GM12878 (cell line): ENCODE data around the gene CCDC27. TPM values are rescaled to one million over a fixed set of nuclear protein-coding genes. Genes with fewer than 3 reads are reported as not detected.

Source experiments
- ATAC-seq: fragments of 200-7000 bp; cut with Tn5 transposase; 3 replicates; pipeline ENCODE4 v1.9.1; 2020; ENCODE audit warnings: mild to moderate bottlenecking, moderate library complexity
- BruUV-seq: library from RNA; stranded (reverse); fragments of 400-500 nt; replicated peaks from 2 replicates; lab custom pipeline; 2021; lab: Mats Ljungman, UMichigan
- CTCF ChIA-PET: fragments of 300-600 bp; sonication (Branson Sonifier 250); formaldehyde crosslinking; extraction: SDS; loops from one replicate; lab custom pipeline; 2021; ENCODE audit warnings: inconsistent platforms; lab: Yijun Ruan, JAX
- POLR2A ChIA-PET: fragments of 350-600 bp; formaldehyde crosslinking; extraction: SDS; loops from one replicate; lab custom pipeline; 2021; ENCODE audit warnings: inconsistent platforms; lab: Charles Lee
- RAD21 ChIA-PET: fragments of 300-600 bp; sonication (Branson Sonifier 250); formaldehyde crosslinking; loops from one replicate; lab custom pipeline; 2023; ENCODE audit warnings: antibody characterized with exemption; ENCODE audit not compliant: unreplicated experiment; lab: Charles Lee
- SMC1A ChIA-PET: fragments of 300-600 bp; sonication (Branson Sonifier 250); formaldehyde crosslinking; loops from one replicate; lab custom pipeline; 2023; ENCODE audit not compliant: unreplicated experiment, uncharacterized antibody; lab: Charles Lee
- DNase-seq: peaks from one replicate; pipeline ENCODE4 v3.0.0-alpha.2; 2011; ENCODE audit warnings: low read depth, low spot score
- FAIRE-seq: peaks from 3 replicates; lab custom pipeline; 2011; peaks lifted over from hg19 to GRCh38; lab: Jason Lieb, UNC
- H2AFZ ChIP-seq: 2 replicates; pipeline ENCODE4 v1.6.0; 2011; ENCODE audit warnings: low read depth, low read length, control low read depth; ENCODE audit not compliant: control insufficient read depth
- H3K27ac ChIP-seq: 2 replicates; pipeline ENCODE4 v1.5.1; 2011; ENCODE audit warnings: control low read depth; ENCODE audit not compliant: control insufficient read depth, insufficient read depth
- H3K27me3 ChIP-seq, 2 experiments: replicated peaks in 1 of 2; 2 replicates each; pipeline versions ENCODE4 v1.6.0 to v1.6.1; 2011; ENCODE audit warnings: low read length in 1 of 2; ENCODE audit not compliant: control insufficient read depth in 2 of 2, insufficient read depth in 2 of 2
- H3K36me3 ChIP-seq, 2 experiments: 2 replicates each; pipeline ENCODE4 v1.5.1; 2011; ENCODE audit warnings: low read length in 1 of 2; ENCODE audit not compliant: control insufficient read depth in 2 of 2, insufficient read depth in 2 of 2
- H3K4me1 ChIP-seq: 2 replicates; pipeline ENCODE4 v1.6.1; 2011; ENCODE audit warnings: mild to moderate bottlenecking, low read length, moderate library complexity, mixed read lengths; ENCODE audit not compliant: control insufficient read depth, insufficient read depth
- H3K4me2 ChIP-seq: 2 replicates; pipeline ENCODE4 v1.6.0; 2011; ENCODE audit warnings: control low read depth; ENCODE audit not compliant: control insufficient read depth, insufficient read depth
- H3K4me3 ChIP-seq: fragments of 200-600 bp; sonication (generic); 2 replicates; pipeline ENCODE4 v1.5.1; 2016
- H3K79me2 ChIP-seq: 2 replicates; pipeline ENCODE4 v1.6.0; 2011; ENCODE audit warnings: low read length; ENCODE audit not compliant: control insufficient read depth, insufficient read depth
- H3K9ac ChIP-seq: 2 replicates; pipeline ENCODE4 v1.8.0; 2011; ENCODE audit warnings: low read length, control low read depth, mixed read lengths; ENCODE audit not compliant: control insufficient read depth, insufficient read depth
- H3K9me3 ChIP-seq: replicated peaks from 3 replicates; pipeline ENCODE4 v1.5.1; 2011; ENCODE audit warnings: mild to moderate bottlenecking, low read length; ENCODE audit not compliant: control insufficient read depth, insufficient read depth
- H4K20me1 ChIP-seq: 2 replicates; pipeline ENCODE4 v1.6.0; 2011; ENCODE audit not compliant: control insufficient read depth, insufficient read depth
- BCL3 ChIP-seq: IDR thresholded peaks from 2 replicates; pipeline ENCODE4 v1.6.1; 2011; ENCODE audit warnings: borderline replicate concordance, low read depth, mild to moderate bottlenecking, moderate library complexity, low read length; ENCODE audit not compliant: insufficient read depth, poor library complexity, severe bottlenecking
- BCLAF1 ChIP-seq: fragments of 450-650 bp; IDR thresholded peaks from 2 replicates; pipeline ENCODE4 v1.6.1; 2017; ENCODE audit warnings: antibody characterized with exemption, mild to moderate bottlenecking, moderate library complexity
- CEBPB ChIP-seq, 2 experiments: fragments of 150-350 bp in 1 of 2; IDR thresholded peaks; 2 replicates each; pipeline ENCODE4 v1.6.1; 2012 to 2014; ENCODE audit warnings: low read depth in 2 of 2, low read length in 2 of 2, borderline replicate concordance in 1 of 2, inconsistent platforms in 1 of 2
- CHD1 ChIP-seq: IDR thresholded peaks from 2 replicates; pipeline ENCODE4 v1.6.1; 2012; ENCODE audit warnings: low read depth, low read length, improper control_type of control experiment
- FOXM1 ChIP-seq: IDR thresholded peaks from 2 replicates; pipeline ENCODE4 v1.6.1; 2012; ENCODE audit warnings: low read depth, mild to moderate bottlenecking, inconsistent platforms, low read length, moderate library complexity
- GATAD2B ChIP-seq: fragments of 450-650 bp; conservative IDR thresholded peaks from 2 replicates; pipeline ENCODE4 v1.6.1; 2017; ENCODE audit warnings: low read depth, mild to moderate bottlenecking, moderate library complexity
- HCFC1 ChIP-seq: fragments of 150-350 bp; IDR thresholded peaks from 2 replicates; pipeline ENCODE4 v1.6.1; 2014; ENCODE audit warnings: low read length
- IKZF1 ChIP-seq: fragments of 450-650 bp; conservative IDR thresholded peaks from 2 replicates; pipeline ENCODE4 v1.6.1; 2017; ENCODE audit warnings: antibody characterized with exemption, mild to moderate bottlenecking
- KAT2A ChIP-seq: conservative IDR thresholded peaks from 2 replicates; pipeline ENCODE4 v1.6.1; 2011; ENCODE audit warnings: low read depth, low read length; ENCODE audit not compliant: control insufficient read depth
- PAX8 ChIP-seq: fragments of 450-650 bp; IDR thresholded peaks from 2 replicates; pipeline ENCODE4 v1.6.1; 2017; ENCODE audit warnings: mild to moderate bottlenecking, moderate library complexity
- PML ChIP-seq: IDR thresholded peaks from 2 replicates; pipeline ENCODE4 v1.6.1; 2012; ENCODE audit warnings: low read length, inconsistent platforms
- RELB ChIP-seq: fragments of 450-650 bp; IDR thresholded peaks from 2 replicates; pipeline ENCODE4 v1.6.1; 2017; ENCODE audit warnings: low read depth, mild to moderate bottlenecking, moderate library complexity
- SP1 ChIP-seq: IDR thresholded peaks from one replicate; pipeline ENCODE4 v1.6.1; 2011; ENCODE audit warnings: low read depth, low read length
- STAT3 ChIP-seq: IDR thresholded peaks from 2 replicates; pipeline ENCODE4 v1.6.1; 2011; ENCODE audit warnings: low read depth, low read length, improper control_type of control experiment
- ZNF274 ChIP-seq: IDR thresholded peaks from one replicate; pipeline ENCODE4 v1.8.0; 2011; ENCODE audit not compliant: insufficient read length, insufficient read depth
- WGBS: methylation state at CpG from one replicate; pipeline ENCODE4 v1.1.6; 2016; ENCODE audit warnings: low lambda C conversion rate; ENCODE audit not compliant: insufficient replicate concordance, insufficient coverage; ENCODE audit errors: missing lambda C conversion rate; 5-methylcytosine and 5-hydroxymethylcytosine counted together
- in situ Hi-C: fragments of 300-500 bp; cut with MboI; formaldehyde crosslinking; loops from 9 replicates; pipeline ENCODE4 v1.14.3; 2018; ENCODE audit warnings: mixed read lengths
- intact Hi-C: fragments of 100-400 bp; cut with micrococcal nuclease; formaldehyde crosslinking; loops from one replicate; pipeline ENCODE4 v1.14.2; 2022; ENCODE audit not compliant: unreplicated experiment
- polyA plus RNA-seq, 11 experiments: library from polyadenylated mRNA; depleted of rRNA in 4 of 11; unstranded in 6 of 11; stranded (reverse) in 5 of 11; fragments of >200 nt; fragmentation: Nextera tagmentation in 4 of 11; fragmentation: Illumina TruSeq in 1 of 11; extraction: Ambion mirVana in 4 of 11; extraction: Trizol in 1 of 11; gene quantifications; 1 replicate in 1 of 11; 2 replicates in 10 of 11; pipeline versions ENCODE4 v1.2.1 to v1.2.3, GENCODE V29; 2011 to 2016; ENCODE audit warnings: inconsistent platforms in 2 of 11, missing spikeins in 2 of 11, low read depth in 1 of 11
- total RNA-seq, 4 experiments: library from RNA; depleted of rRNA in 3 of 4; stranded (reverse); fragments of >200 nt in 3 of 4; fragmentation: Illumina TruSeq in 1 of 4; extraction: Trizol in 1 of 4; gene quantifications; 2 replicates each; pipeline versions ENCODE4 v1.2.1 to v1.2.3, GENCODE V29; 2013 to 2021

CCDC27 gene
- total and polyA plus RNA-seq, 10 of the 15 experiments (the other 5 are each of a cell fraction or from before 2014, with no cell fraction given): 0.05 TPM; not detected in 9

- ChIA-PET RAD21 (no interaction called here), SMC1A (no interaction called here), POLR2A (no interaction called here), CTCF (no interaction called here)
- BruUV-seq: no TSS peak
- no peak overlapping the region for H3K9ac ChIP-seq
- no peaks in the 10 kb centered on the region for H3K36me3 ChIP-seq
- DNase-seq (no peak), ATAC-seq (no peak), FAIRE-seq (no peak)
- no peaks in the 10 kb centered on the region for H3K9me3 ChIP-seq
- H3K27me3 ChIP-seq: no peaks in the 10 kb centered on the region
- no peak overlapping the region for H3K27ac ChIP-seq
- intact Hi-C loops: no loop called here
- WGBS: 26% methylated on average over 12 of the region's 12 CpGs
- no peaks in the 10 kb centered on the region for H3K79me2 ChIP-seq
- TF ChIP-seq BCL3 (no peak), CEBPB (IDR thresholded peaks at IDR 0.05; ENCODE audit: borderline replicate concordance in 1 of 2, low read depth in 2 of 2, low read length in 2 of 2) (no peak), RELB (no peak), ZNF274 (no peak), HCFC1 (no peak), SP1 (no peak), FOXM1 (no peak), KAT2A (no peak), STAT3 (no peak), GATAD2B (no peak), PAX8 (no peak), PML (no peak), IKZF1 (no peak), BCLAF1 (no peak), CHD1 (no peak)
- H3K4me1 ChIP-seq: no peaks in the 10 kb centered on the region
- no peak overlapping the region for H3K4me3 ChIP-seq
- in situ Hi-C loops: no loop called here
- no peak overlapping the region for H2AFZ ChIP-seq
- H3K4me2 ChIP-seq: no peak overlapping the region
- H4K20me1 ChIP-seq: no peaks in the 10 kb centered on the region
These were observed 10.6 kb downstream of the CCDC27 start for GRCh38 chr1:3762873-3763228.
